ENCODE results near the gene ETHE1. TPM values are rescaled to one million over a fixed set of nuclear protein-coding genes. Genes with fewer than 3 reads are reported as not detected.

The ETHE1 gene
- total and polyA plus RNA-seq, 2 of the 8 experiments (the other 6 are each of a cell fraction or from before 2014, with no cell fraction given) = 19.9 to 96.0 TPM

DNA sequence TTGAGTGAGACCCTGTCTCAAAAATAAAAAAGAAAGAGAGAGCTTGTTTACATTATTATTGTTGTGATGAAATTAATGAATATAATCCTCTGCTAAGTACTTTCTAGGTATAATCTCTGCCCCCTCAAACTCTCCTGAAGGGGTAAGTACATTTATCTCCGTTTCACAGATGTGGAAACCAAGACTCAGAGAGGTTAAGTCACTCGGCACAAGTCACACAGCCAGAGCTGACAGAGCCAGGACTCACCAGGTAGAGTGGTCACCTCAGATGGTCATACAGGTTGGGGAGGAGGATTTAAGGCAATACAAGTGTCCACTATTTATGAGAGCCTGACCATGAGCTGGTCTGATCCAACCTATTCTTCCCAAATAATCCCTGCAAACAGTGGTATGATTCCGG lies 46.4 kb downstream of the ETHE1 start:
- no peak overlapping the region for H2BK15ac ChIP-seq (ENCODE audit: low read length)
- H2BK12ac ChIP-seq (ENCODE audit: low read depth, low read length) = no peak overlapping the region
- H3K27me3 ChIP-seq (replicated peaks in 1 of 4; ENCODE audit: control insufficient read depth in 3 of 4, extremely low read depth in 1 of 4, insufficient read depth in 3 of 4, low read length in 3 of 4) = no peaks in the 10 kb centered on the region
- no peak overlapping the region for H2BK120ac ChIP-seq (replicated peaks; ENCODE audit: low read depth, low read length)
- H3K4me1 ChIP-seq (replicated peaks in 1 of 4; ENCODE audit: control insufficient read depth in 3 of 4, insufficient read depth in 4 of 4, low read length in 3 of 4) = no peaks in the 10 kb centered on the region; a peak in 1 of 7 replicates
- POLR2A ChIA-PET (ENCODE audit: partially characterized antibody) = interaction anchor here (0.6 kb wide), 1 partner anchor 21 kb away, joined by 3 read pairs; no protein-coding TSS in a partner anchor
- no peak overlapping the region for H3K4ac ChIP-seq (replicated peaks; ENCODE audit: insufficient read length, low read depth, low read length)
- H4K20me1 ChIP-seq (replicated peaks in 1 of 2; ENCODE audit: control insufficient read depth in 1 of 2, insufficient read depth in 2 of 2, low read length in 2 of 2) = no peaks in the 10 kb centered on the region
- no peak overlapping the region for H3K4me2 ChIP-seq (ENCODE audit: insufficient read depth in 1 of 2, low read depth in 2 of 2, low read length in 2 of 2)
- H3K23ac ChIP-seq (ENCODE audit: insufficient read length) = no peak overlapping the region
- H3K79me2 ChIP-seq (ENCODE audit: control insufficient read depth in 1 of 2, insufficient read depth in 2 of 2, low read length in 2 of 2) = no peaks in the 10 kb centered on the region
- no peak overlapping the region for H4K5ac ChIP-seq (ENCODE audit: insufficient read length, low read depth, low read length)
- no peaks in the 10 kb centered on the region for H3K36me3 ChIP-seq (ENCODE audit: control insufficient read depth in 2 of 4, insufficient read depth in 4 of 4, low read length in 3 of 4)
- no peak overlapping the region for H3K18ac ChIP-seq (ENCODE audit: extremely low read depth, low read length)
- no peaks in the 10 kb centered on the region for H3K23me2 ChIP-seq (ENCODE audit: low read depth, low read length)
- no peak for DNase-seq (ENCODE audit: low read depth in 1 of 2, low spot score in 2 of 2)
- H4K91ac ChIP-seq (replicated peaks; ENCODE audit: insufficient read length, low read length) = no peak overlapping the region
- no peak overlapping the region for H3K4me3 ChIP-seq (ENCODE audit: extremely low read depth in 1 of 4, insufficient read depth in 2 of 4, low read depth in 3 of 4, low read length in 4 of 4)
- H2AK5ac ChIP-seq (ENCODE audit: low read depth, low read length) = no peak overlapping the region
- no peaks in the 10 kb centered on the region for H3K9me3 ChIP-seq (ENCODE audit: insufficient read depth in 2 of 2, low read depth in 1 of 2, low read length in 1 of 2)
- CTCF ChIA-PET (ENCODE audit: partially characterized antibody) = interaction anchor here (0.5 to 1.6 kb wide), 4 partner anchors 15 to 607 kb away, joined by 3 to 9 read pairs (median 3); partner anchors contain the start of gene LYPD3
- no peak overlapping the region for H3K9ac ChIP-seq (replicated peaks in 1 of 4; ENCODE audit: extremely low read depth in 1 of 4, low read depth in 3 of 4, low read length in 3 of 4)
- no peak overlapping the region for H2BK5ac ChIP-seq (ENCODE audit: low read depth, low read length)
- no peak overlapping the region for H3K27ac ChIP-seq (ENCODE audit: low read depth, low read length)
- no peak overlapping the region for H3K14ac ChIP-seq (ENCODE audit: insufficient read length)
- no peak overlapping the region for H2AFZ ChIP-seq (ENCODE audit: low read length)
- H3K79me1 ChIP-seq (ENCODE audit: low read depth, low read length) = no peaks in the 10 kb centered on the region
- 88% methylated on average over 3 of the region's 3 CpGs; no CpG with 5 or more reads in 1 of the 2 experiments for WGBS, 2 experiments (ENCODE audit: extremely low coverage in 1 of 2, insufficient coverage in 1 of 2, insufficient read length in 1 of 2, insufficient replicate concordance in 2 of 2, low coverage in 1 of 2, low lambda C conversion rate in 2 of 2, missing lambda C conversion rate in 1 of 2)
- TF ChIP-seq POLR2A (IDR thresholded peaks at IDR 0.05; ENCODE audit: control extremely low read depth in 1 of 2, low read depth in 2 of 2, low read length in 2 of 2) = no peak
- TF ChIP-seq RXRA (IDR thresholded peaks at IDR 0.05; ENCODE audit: insufficient read depth, low read depth, low read length) = no peak
- TF ChIP-seq JUN (IDR thresholded peaks at IDR 0.05; ENCODE audit: low read depth, low read length) = no peak
- H2BK20ac ChIP-seq (ENCODE audit: low read length) = no peak overlapping the region
- no peak for FAIRE-seq
- H3K56ac ChIP-seq (replicated peaks; ENCODE audit: insufficient read length, low read depth, low read length) = no peak overlapping the region
- no peak overlapping the region for H4K8ac ChIP-seq (ENCODE audit: extremely low read depth, insufficient read depth, low read length)

All from H1 (cell line).